Spleen (tissue), 11 donors: ENCODE results near the gene BAG5. TPM values are rescaled to one million over a fixed set of nuclear protein-coding genes. Genes with fewer than 3 reads are reported as not detected.

Experiments used
- DNase-seq: peaks from one replicate; pipeline ENCODE4 v3.0.0-alpha.2; 2020
- H3K27ac ChIP-seq, 8 donors: fragments of 200-600 bp; sonication (generic) in 7 of 8; 1 replicate in 4 of 8; 2 replicates in 4 of 8; pipeline versions ENCODE4 v1.5.0 to v1.8.0; 2016 to 2021; ENCODE audit warnings: inconsistent platforms in 4 of 8, mild to moderate bottlenecking in 4 of 8, moderate library complexity in 1 of 8
- H3K27me3 ChIP-seq, 7 donors: fragments of 200-600 bp; sonication (generic) in 6 of 7; replicated peaks in 1 of 7; 1 replicate in 4 of 7; 2 replicates in 3 of 7; pipeline versions ENCODE4 v1.5.0 to v1.8.0; 2016 to 2021; ENCODE audit warnings: inconsistent platforms in 3 of 7, mild to moderate bottlenecking in 1 of 7
- H3K36me3 ChIP-seq, 6 donors: fragments of 200-600 bp; sonication (generic) in 5 of 6; 1 replicate in 4 of 6; 2 replicates in 2 of 6; pipeline versions ENCODE4 v1.5.0 to v1.8.0; 2016 to 2021; ENCODE audit warnings: inconsistent platforms in 2 of 6
- H3K4me1 ChIP-seq, 6 donors: fragments of 200-600 bp; sonication (generic) in 5 of 6; 1 replicate in 3 of 6; 2 replicates in 3 of 6; pipeline versions ENCODE4 v1.5.0 to v1.8.0; 2016 to 2021; ENCODE audit warnings: inconsistent platforms in 3 of 6
- H3K4me3 ChIP-seq, 8 donors: fragments of 200-600 bp; sonication (generic) in 7 of 8; 1 replicate in 4 of 8; 2 replicates in 4 of 8; pipeline versions ENCODE4 v1.5.0 to v1.8.0; 2016 to 2021; ENCODE audit warnings: inconsistent platforms in 4 of 8, mild to moderate bottlenecking in 4 of 8, moderate library complexity in 2 of 8
- H3K9me3 ChIP-seq, 8 donors: fragments of 200-600 bp; sonication (generic) in 7 of 8; 1 replicate in 4 of 8; 2 replicates in 4 of 8; pipeline versions ENCODE4 v1.5.0 to v1.8.0; 2016 to 2021; ENCODE audit warnings: inconsistent platforms in 4 of 8
- POLR2A ChIP-seq, 3 donors: fragments of 450-650 bp; IDR thresholded peaks; one replicate each; pipeline ENCODE4 v1.5.1; 2017; ENCODE audit warnings: antibody characterized with exemption in 3 of 3, mild to moderate bottlenecking in 1 of 3
- POLR2AphosphoS5 ChIP-seq, 3 donors: sonication (generic); formaldehyde crosslinking; IDR thresholded peaks; one replicate each; pipeline ENCODE4 v1.5.1; 2017; ENCODE audit warnings: antibody characterized with exemption in 3 of 3
- WGBS, 5 donors: extraction: QIAGEN DNeasy Blood & Tissue Kit in 3 of 5; methylation state at CpG; one replicate each; pipeline versions ENCODE4 v1.1.5 to v1.1.7; 2013 to 2018; 5-methylcytosine and 5-hydroxymethylcytosine counted together
- intact Hi-C: fragments of 100-400 bp; cut with DNase I; formaldehyde crosslinking; loops from one replicate; pipeline ENCODE4 v1.15.0; 2023; ENCODE audit warnings: low total_unique reads
- polyA plus RNA-seq, 3 donors: library from polyadenylated mRNA; stranded (reverse); fragments of 200-250 nt; gene quantifications; one replicate each; pipeline ENCODE4 v1.2.1, GENCODE V29; 2013
- total RNA-seq, 7 donors: library from RNA; depleted of rRNA in 3 of 7; stranded (reverse); fragments of >200 nt in 3 of 7; fragmentation: NEBNext Ultra II Directional in 4 of 7; extraction: Animal tissue kit (Norgen Biotek cat#: 25700) in 4 of 7; gene quantifications; one replicate each; pipeline versions ENCODE4 v1.1.0 to v1.2.1, GENCODE V29; 2016 to 2021
- TF ChIP-seq, protein P1 (sequence below), 11 experiments: fragments of 200-600 bp in 7 of 11; fragments of 450-650 bp in 4 of 11; sonication (generic) in 4 of 11; IDR thresholded peaks in 8 of 11; conservative IDR thresholded peaks in 3 of 11; 1 replicate in 7 of 11; 2 replicates in 4 of 11; pipeline versions ENCODE4 v1.4.0 to v1.8.0; 2016 to 2021; ENCODE audit warnings: antibody characterized with exemption in 11 of 11, inconsistent platforms in 4 of 11, mild to moderate bottlenecking in 1 of 11
- donor health status: healthy with polysubstance abuse.
- donor health status: DM: no; HTN: no; CAD: no; lungs with moderate emphysema.
- donor health status: DM: no; HTN: no; CAD: no.
- donor health status: Bipolar disorder and iron deficiency.
- donor health status: healthy.
- donor health status: DM: no; HTN: no; CAD: no.
- donor health status: DM: yes; HTN: yes; CAD: no.

The BAG5 gene
- total and polyA plus RNA-seq, 10 donors = 9.3 to 42.5 (median 29.9) TPM

DNA sequence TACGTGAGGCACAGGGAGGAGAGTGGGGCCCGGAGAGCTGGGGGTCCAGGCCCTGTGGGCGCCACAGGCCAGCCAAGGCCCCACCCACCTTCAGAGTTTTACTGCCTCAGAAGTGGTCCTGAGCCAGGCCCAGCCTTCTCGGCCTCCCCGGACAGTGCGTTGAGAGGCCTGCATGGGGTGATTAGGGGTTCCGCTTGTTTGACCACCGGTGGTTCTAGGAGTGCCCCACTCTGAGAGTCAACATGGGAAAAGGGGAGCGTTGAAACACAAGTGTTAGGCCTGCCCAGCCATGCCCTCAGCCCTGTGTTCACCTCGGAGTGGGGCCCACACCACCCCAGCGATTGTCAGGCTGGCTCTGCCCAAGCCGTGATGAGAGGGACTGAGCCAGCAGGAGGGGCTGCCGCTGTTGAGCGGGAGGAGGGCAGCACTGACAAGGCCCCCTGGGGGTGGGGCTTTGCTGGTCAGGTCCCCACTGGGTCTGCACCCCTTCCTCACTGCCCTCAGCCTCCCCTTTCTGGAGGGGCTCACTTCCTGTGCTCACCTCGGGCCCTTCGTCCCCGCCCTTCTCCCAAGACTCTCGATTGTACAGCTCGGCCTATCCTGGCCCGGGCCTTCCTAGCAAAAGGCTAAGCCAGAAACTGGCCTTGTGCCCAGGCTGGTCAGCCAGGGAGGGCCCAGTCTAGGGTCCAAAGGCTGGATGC lies 44.6 kb downstream of the BAG5 start:
- Histone ChIP-seq H3K27me3 (peaks cover 0 to 40% (median 20%) of the 10 kb centered on the region in 7 donors), H3K4me1 (peaks cover 24 to 63% (median 54%) of the 10 kb centered on the region in 6 donors), H3K27ac (peak overlapping the region in 2 of 8 donors; percentile 5 to 33), H3K9me3 (no peaks in the 10 kb centered on the region), H3K4me3 (no peak overlapping the region), H3K36me3 (peaks cover 0 to 5% (median 0%) of the 10 kb centered on the region in 6 donors)
- 56 to 78% (median 61%) methylated on average over 15 to 20 of the region's 20 CpGs for WGBS, 5 donors
- DNase-seq = peak; percentile 73
- intact Hi-C loops = loop anchor here (5.0 kb wide), 1 partner anchor 34 kb away; no protein-coding TSS in a partner anchor
- TF ChIP-seq POLR2A (IDR thresholded peaks at IDR 0.05) = no peak
- TF ChIP-seq, protein P1, sequence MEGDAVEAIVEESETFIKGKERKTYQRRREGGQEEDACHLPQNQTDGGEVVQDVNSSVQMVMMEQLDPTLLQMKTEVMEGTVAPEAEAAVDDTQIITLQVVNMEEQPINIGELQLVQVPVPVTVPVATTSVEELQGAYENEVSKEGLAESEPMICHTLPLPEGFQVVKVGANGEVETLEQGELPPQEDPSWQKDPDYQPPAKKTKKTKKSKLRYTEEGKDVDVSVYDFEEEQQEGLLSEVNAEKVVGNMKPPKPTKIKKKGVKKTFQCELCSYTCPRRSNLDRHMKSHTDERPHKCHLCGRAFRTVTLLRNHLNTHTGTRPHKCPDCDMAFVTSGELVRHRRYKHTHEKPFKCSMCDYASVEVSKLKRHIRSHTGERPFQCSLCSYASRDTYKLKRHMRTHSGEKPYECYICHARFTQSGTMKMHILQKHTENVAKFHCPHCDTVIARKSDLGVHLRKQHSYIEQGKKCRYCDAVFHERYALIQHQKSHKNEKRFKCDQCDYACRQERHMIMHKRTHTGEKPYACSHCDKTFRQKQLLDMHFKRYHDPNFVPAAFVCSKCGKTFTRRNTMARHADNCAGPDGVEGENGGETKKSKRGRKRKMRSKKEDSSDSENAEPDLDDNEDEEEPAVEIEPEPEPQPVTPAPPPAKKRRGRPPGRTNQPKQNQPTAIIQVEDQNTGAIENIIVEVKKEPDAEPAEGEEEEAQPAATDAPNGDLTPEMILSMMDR (IDR thresholded peaks at IDR 0.05 in 8 of 11, conservative IDR thresholded peaks at IDR 0.05 in 3 of 11) = no peak
- TF ChIP-seq POLR2AphosphoS5 (IDR thresholded peaks at IDR 0.05) = no peak

DNA sequence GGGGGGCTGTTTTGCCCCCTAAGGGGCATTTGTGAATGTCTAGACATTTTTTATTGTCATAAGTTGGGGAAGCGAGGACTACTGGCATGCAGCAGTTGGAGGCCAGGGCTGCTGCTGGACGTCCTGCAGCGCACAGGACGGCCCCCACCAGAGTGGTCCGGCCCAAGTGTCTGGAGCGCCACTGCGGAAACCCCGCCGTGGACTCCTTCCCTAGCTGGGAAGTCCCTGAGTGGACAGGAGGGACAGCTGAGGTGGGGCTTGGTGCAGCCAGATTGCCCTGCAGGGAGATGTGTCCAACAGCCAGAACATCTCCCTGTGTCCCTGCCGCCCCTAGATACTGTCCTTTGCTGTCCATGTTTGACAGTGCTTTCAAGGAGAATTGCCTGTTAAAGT lies 45.3 kb downstream of the BAG5 start:
- TF ChIP-seq, protein P1 (IDR thresholded peaks at IDR 0.05 in 8 of 11, conservative IDR thresholded peaks at IDR 0.05 in 3 of 11) = no peak
- TF ChIP-seq POLR2AphosphoS5 (IDR thresholded peaks at IDR 0.05) = no peak
- TF ChIP-seq POLR2A (IDR thresholded peaks at IDR 0.05) = no peak
- no peaks in the 10 kb centered on the region for H3K9me3 ChIP-seq
- H3K27me3 ChIP-seq = peaks cover 0 to 33% (median 17%) of the 10 kb centered on the region in 7 donors
- 68 to 87% (median 72%) methylated on average over 10 of the region's 10 CpGs for WGBS, 5 donors
- H3K4me3 ChIP-seq = no peak overlapping the region
- peak overlapping the region in 1 of 8 donors; percentile 33 for H3K27ac ChIP-seq
- peak; percentile 68 for DNase-seq
- H3K36me3 ChIP-seq = peaks cover 0 to 12% (median 0%) of the 10 kb centered on the region in 6 donors
- H3K4me1 ChIP-seq = peaks cover 22 to 63% (median 50%) of the 10 kb centered on the region in 6 donors
- intact Hi-C loops = loop anchor here (5.0 kb wide), 1 partner anchor 35 kb away; no protein-coding TSS in a partner anchor

DNA sequence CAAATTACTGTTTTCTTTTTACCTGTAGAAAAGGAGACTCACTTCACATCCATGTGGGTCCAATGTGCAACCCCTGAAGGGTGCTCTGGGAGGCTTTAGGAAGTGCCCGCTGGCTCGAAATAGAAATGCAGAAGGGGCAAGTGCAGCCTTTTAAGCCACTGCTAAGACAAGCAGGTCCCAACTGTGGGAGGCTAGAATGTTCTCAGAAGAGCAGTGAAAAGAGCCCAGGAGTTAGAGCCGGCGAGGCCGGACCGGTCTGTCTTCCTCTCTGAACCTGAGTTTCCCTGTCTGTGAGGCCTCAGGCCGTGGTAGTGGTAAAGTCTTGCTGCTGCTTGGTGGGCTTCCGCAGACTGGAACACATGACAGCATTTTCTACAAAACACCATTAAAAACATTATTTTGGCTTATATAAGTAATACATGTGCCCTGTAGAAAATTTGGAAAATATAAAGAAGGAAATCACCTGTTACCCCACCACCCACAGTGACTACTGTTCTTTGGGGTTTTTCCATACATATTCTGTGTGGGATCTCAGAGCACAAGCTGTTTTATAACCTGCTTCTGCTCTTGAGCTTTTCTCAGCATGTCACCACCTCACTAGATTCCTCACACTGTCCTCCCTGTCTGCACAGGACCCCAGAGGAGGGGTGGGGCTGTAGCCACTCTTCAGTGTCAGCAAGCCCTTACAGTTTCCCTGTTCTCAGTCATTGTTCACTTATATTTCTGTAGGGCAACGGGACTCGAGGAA lies 45.9 kb downstream of the BAG5 start:
- no peak for TF ChIP-seq POLR2A (IDR thresholded peaks at IDR 0.05)
- TF ChIP-seq POLR2AphosphoS5 (IDR thresholded peaks at IDR 0.05) = no peak
- TF ChIP-seq, protein P1 (IDR thresholded peaks at IDR 0.05 in 8 of 11, conservative IDR thresholded peaks at IDR 0.05 in 3 of 11) = no peak
- peak; percentile 48 for DNase-seq
- peaks cover 0 to 15% (median under 1%) of the 10 kb centered on the region in 6 donors for H3K36me3 ChIP-seq
- H3K27ac ChIP-seq = no peak overlapping the region
- intact Hi-C loops = loop anchor here (5.0 kb wide), 1 partner anchor 36 kb away; no protein-coding TSS in a partner anchor
- peaks cover 0 to 28% (median 11%) of the 10 kb centered on the region in 7 donors for H3K27me3 ChIP-seq
- WGBS, 5 donors = 68 to 78% (median 73%) methylated on average over 10 of the region's 10 CpGs
- no peaks in the 10 kb centered on the region for H3K9me3 ChIP-seq
- H3K4me1 ChIP-seq = peaks cover 21 to 57% (median 44%) of the 10 kb centered on the region in 6 donors
- H3K4me3 ChIP-seq = no peak overlapping the region
